Stimulated activated CD8-positive, alpha-beta memory T cell treated with anti-CD3 and anti-CD28 coated beads, Interleukin-12 subunit alpha, Interleukin-12 subunit beta, amount 100 ng/mL, for 4 hours (primary cell): Measurements from ENCODE around the gene CLEC16A.

ENCODE experiments used
- DNase-seq: peaks from one replicate; pipeline ENCODE4 v3.0.0-alpha.2; 2020; ENCODE audit warnings: low read depth

Gene CLEC16A

GRCh38 chr16:10968498-10968897, 24.1 kb downstream of the CLEC16A start:
- no peak for DNase-seq

- no peak for DNase-seq
Observed at GRCh38 chr16:10969615-10970014, 25.3 kb downstream of the CLEC16A start.

- no peak for DNase-seq
Observed at GRCh38 chr16:10970065-10970464, 25.7 kb downstream of the CLEC16A start.

- DNase-seq, result no peak
Observed at GRCh38 chr16:10971560-10971961, 27.2 kb downstream of the CLEC16A start.

- no peak for DNase-seq
Observed at GRCh38 chr16:10972108-10972818, 27.9 kb downstream of the CLEC16A start.

- no peak for DNase-seq
Observed at GRCh38 chr16:10972819-10973464, 28.6 kb downstream of the CLEC16A start.

- DNase-seq, result no peak
Observed at GRCh38 chr16:10976634-10977033, 32.3 kb downstream of the CLEC16A start.

GRCh38 chr16:10978124-10978523, 33.8 kb downstream of the CLEC16A start:
- no peak for DNase-seq

GRCh38 chr16:10978871-10979446, 34.6 kb downstream of the CLEC16A start:
- DNase-seq, result no peak

GRCh38 chr16:10979717-10980601, 35.6 kb downstream of the CLEC16A start:
- no peak for DNase-seq

GRCh38 chr16:10980813-10981212, 36.4 kb downstream of the CLEC16A start:
- no peak for DNase-seq

- DNase-seq, result no peak
Observed at GRCh38 chr16:10981697-10982216, 37.4 kb downstream of the CLEC16A start.

- DNase-seq, result no peak
Observed at GRCh38 chr16:10982465-10983150, 38.2 kb downstream of the CLEC16A start.

GRCh38 chr16:10983159-10983558, 38.8 kb downstream of the CLEC16A start:
- no peak for DNase-seq

GRCh38 chr16:10984509-10984908, 40.1 kb downstream of the CLEC16A start:
- DNase-seq, result no peak

- DNase-seq, result no peak
Observed at GRCh38 chr16:10987361-10988163, 43.2 kb downstream of the CLEC16A start.

- DNase-seq, result peak; percentile 9
Observed at GRCh38 chr16:10988164-10988803, 43.9 kb downstream of the CLEC16A start.

- no peak for DNase-seq
Observed at GRCh38 chr16:10988879-10989278, 44.5 kb downstream of the CLEC16A start.

GRCh38 chr16:10989559-10989958, 45.2 kb downstream of the CLEC16A start:
- no peak for DNase-seq

GRCh38 chr16:10990378-10990777, 46.0 kb downstream of the CLEC16A start:
- DNase-seq, result no peak
